IPS-NIHi7 (cell line): ENCODE data around the gene GCNT1.
A peak's percentile ranks its signal among the peaks of the same experiment; 100 is the strongest.
"Not testable (repeated sequence)": the region's sequence is repeated elsewhere in the genome, so short reads cannot be mapped to it uniquely, and the experiment has no call there.

Experiments
- DNase-seq: peaks from one replicate; pipeline ENCODE4 v3.0.0; 2012; ENCODE audit warnings: mixed read lengths; ENCODE audit errors: extremely low spot score

Gene GCNT1

GRCh38 chr9:76458903-76459693 is at the start of gene GCNT1:
TSS of gene GCNT1 (plus strand) at chr9:76459182. CDS start at chr9:76502382, 43,200 bp downstream.
- peak; percentile 98 for DNase-seq

GRCh38 chr9:76412638-76413037 is 46.3 kb upstream of the GCNT1 start:
- no peak for DNase-seq

GRCh38 chr9:76413658-76414057 is 45.3 kb upstream of the GCNT1 start:
- no peak for DNase-seq

GRCh38 chr9:76414661-76415060 is 44.3 kb upstream of the GCNT1 start:
- DNase-seq = no peak

GRCh38 chr9:76415154-76415553 is 43.8 kb upstream of the GCNT1 start:
- DNase-seq = no peak

- no peak for DNase-seq
Measured at GRCh38 chr9:76415731-76416130, 43.3 kb upstream of the GCNT1 start.

GRCh38 chr9:76417394-76417793 is 41.6 kb upstream of the GCNT1 start:
- DNase-seq = peak; percentile 52

- DNase-seq = peak; percentile 50
Measured at GRCh38 chr9:76419782-76420380, 39.1 kb upstream of the GCNT1 start.

GRCh38 chr9:76423216-76424177 is 35.5 kb upstream of the GCNT1 start:
- no peak for DNase-seq

GRCh38 chr9:76424491-76424890 is 34.5 kb upstream of the GCNT1 start:
- no peak for DNase-seq

- DNase-seq = no peak
Measured at GRCh38 chr9:76425677-76426453, 33.1 kb upstream of the GCNT1 start.

- no peak for DNase-seq
Measured at GRCh38 chr9:76426807-76427419, 32.1 kb upstream of the GCNT1 start.

- no peak for DNase-seq
Measured at GRCh38 chr9:76431601-76432000, 27.4 kb upstream of the GCNT1 start.

- DNase-seq = no peak
Measured at GRCh38 chr9:76433406-76433805, 25.6 kb upstream of the GCNT1 start.

GRCh38 chr9:76433836-76434235 is 25.1 kb upstream of the GCNT1 start:
- no peak for DNase-seq

- DNase-seq = not testable (repeated sequence)
Measured at GRCh38 chr9:76434897-76435296, 24.1 kb upstream of the GCNT1 start.

GRCh38 chr9:76437017-76437699 is 21.8 kb upstream of the GCNT1 start:
- DNase-seq = not testable (repeated sequence)

GRCh38 chr9:76438841-76439588 is 20.0 kb upstream of the GCNT1 start:
- DNase-seq = no peak

- no peak for DNase-seq
Measured at GRCh38 chr9:76441551-76442322, 17.2 kb upstream of the GCNT1 start.
